Upper lobe of left lung (tissue), 6 donors: ENCODE data around the gene BLCAP. TPM values are rescaled to one million over a fixed set of nuclear protein-coding genes. Genes with fewer than 3 reads are reported as not detected.
A peak's percentile ranks its signal among the peaks of the same experiment; 100 is the strongest.
"Not testable (repeated sequence)": the region's sequence is repeated elsewhere in the genome, so short reads cannot be mapped to it uniquely, and the experiment has no call there.

Experiments
- ATAC-seq, 2 donors: fragments of 200-7000 bp; cut with Tn5 transposase; one replicate each; pipeline ENCODE4 v1.9.1; 2022; ENCODE audit warnings: mild to moderate bottlenecking in 2 of 2, moderate library complexity in 2 of 2; ENCODE audit not compliant: low FRiP score in 2 of 2
- DNase-seq, 2 donors: peaks; one replicate each; pipeline ENCODE4 v3.0.0-alpha.2; 2019 to 2020
- H3K27ac ChIP-seq, 4 donors: fragments of 200-600 bp; sonication (generic); one replicate each; pipeline ENCODE4 v1.5.1; 2016 to 2019
- H3K27me3 ChIP-seq, 4 donors: fragments of 200-600 bp; sonication (generic); one replicate each; pipeline ENCODE4 v1.5.1; 2017 to 2019
- H3K36me3 ChIP-seq, 4 donors: fragments of 200-600 bp; sonication (generic); one replicate each; pipeline ENCODE4 v1.5.1; 2016 to 2019
- H3K4me1 ChIP-seq, 4 donors: fragments of 200-600 bp; sonication (generic); one replicate each; pipeline ENCODE4 v1.5.1; 2018 to 2019
- H3K4me3 ChIP-seq, 4 donors: fragments of 200-600 bp; sonication (generic); one replicate each; pipeline ENCODE4 v1.5.1; 2017 to 2019; ENCODE audit warnings: mild to moderate bottlenecking in 2 of 4, moderate library complexity in 1 of 4
- H3K9me3 ChIP-seq, 4 donors: fragments of 200-600 bp; sonication (generic); one replicate each; pipeline ENCODE4 v1.5.1; 2018 to 2019
- CTCF ChIP-seq, 6 experiments: fragments of 450-650 bp in 4 of 6; fragments of 200-600 bp in 2 of 6; sonication (generic) in 2 of 6; IDR thresholded peaks; one replicate each; pipeline ENCODE4 v1.5.1; 2016 to 2019; ENCODE audit warnings: antibody characterized with exemption in 6 of 6
- EP300 ChIP-seq, 4 donors: sonication (generic); formaldehyde crosslinking; IDR thresholded peaks; one replicate each; pipeline ENCODE4 v1.5.1; 2017; ENCODE audit warnings: antibody characterized with exemption in 4 of 4, control low read depth in 2 of 4
- POLR2A ChIP-seq, 4 donors: fragments of 450-650 bp; IDR thresholded peaks; one replicate each; pipeline ENCODE4 v1.5.1; 2016 to 2017; ENCODE audit warnings: antibody characterized with exemption in 4 of 4, mild to moderate bottlenecking in 2 of 4
- POLR2AphosphoS5 ChIP-seq, 2 donors: sonication (generic); formaldehyde crosslinking; IDR thresholded peaks; one replicate each; pipeline ENCODE4 v1.5.1; 2017; ENCODE audit warnings: antibody characterized with exemption in 2 of 2
- WGBS, 2 donors: methylation state at CpG; one replicate each; pipeline ENCODE4 v1.1.5; 2017 to 2018; 5-methylcytosine and 5-hydroxymethylcytosine counted together
- total RNA-seq, 6 donors: library from RNA; depleted of rRNA in 4 of 6; stranded (reverse); fragments of >200 nt in 4 of 6; gene quantifications; one replicate each; pipeline versions ENCODE4 v1.1.0 to v1.2.1, GENCODE V29; 2016 to 2021
- donor health status: DM: no; HTN: no; CAD: no; lungs with moderate emphysema.
- donor health status: DM: no; HTN: yes; CAD: no; lungs with severe emphysema.

BLCAP gene
- total RNA-seq, 6 donors from 2014 or later, result 53.4 to 79.6 (median 66.6) TPM

GRCh38 chr20:37544386-37544785 is 16.7 kb upstream of the BLCAP start:
- 53 to 70% methylated on average over 3 of the region's 3 CpGs for WGBS, 2 donors
- no peak for TF ChIP-seq POLR2AphosphoS5 (IDR thresholded peaks at IDR 0.05)
- TF ChIP-seq POLR2A (IDR thresholded peaks at IDR 0.05), result no peak
- no peak for TF ChIP-seq CTCF (IDR thresholded peaks at IDR 0.05)
- no peak for TF ChIP-seq EP300 (IDR thresholded peaks at IDR 0.05)
- no peaks in the 10 kb centered on the region for H3K9me3 ChIP-seq
- H3K27me3 ChIP-seq, result no peaks in the 10 kb centered on the region
- no peaks in the 10 kb centered on the region for H3K36me3 ChIP-seq
- DNase-seq (no peak), ATAC-seq (peak in 1 of 2 donors; percentile 16)
- no peaks in the 10 kb centered on the region for H3K4me1 ChIP-seq
- H3K4me3 ChIP-seq, result no peak overlapping the region
- no peak overlapping the region for H3K27ac ChIP-seq

GRCh38 chr20:37543828-37544227 is 16.2 kb upstream of the BLCAP start:
- ATAC-seq, result no peak
- 63 to 66% methylated on average over 2 to 3 of the region's 3 CpGs for WGBS, 2 donors

DNA sequence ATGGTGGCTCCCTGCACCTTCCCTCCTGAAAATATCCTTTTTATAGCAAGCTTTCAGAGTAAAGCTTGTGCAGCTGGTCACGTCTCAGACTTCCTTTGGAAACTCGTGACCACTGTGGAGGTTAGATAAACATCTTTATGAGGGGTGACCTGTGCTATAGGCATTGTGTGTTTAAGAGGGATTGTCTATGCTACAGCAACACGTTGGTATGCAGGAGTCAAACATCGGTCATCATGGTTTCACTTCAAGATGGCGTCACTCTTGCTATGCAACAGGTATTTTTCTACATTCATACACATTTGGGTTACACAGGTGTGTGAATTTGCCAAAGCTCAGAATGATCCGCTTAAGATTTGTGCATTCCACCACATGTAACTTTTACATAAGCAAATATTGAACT is 14.6 kb upstream of the BLCAP start:
- Histone ChIP-seq H3K4me1 (no peaks in the 10 kb centered on the region), H3K9me3 (no peaks in the 10 kb centered on the region), H3K36me3 (no peaks in the 10 kb centered on the region), H3K27ac (no peak overlapping the region), H3K27me3 (no peaks in the 10 kb centered on the region), H3K4me3 (no peak overlapping the region)
- TF ChIP-seq POLR2A (IDR thresholded peaks at IDR 0.05) (no peak), EP300 (IDR thresholded peaks at IDR 0.05) (no peak), CTCF (IDR thresholded peaks at IDR 0.05) (no peak), POLR2AphosphoS5 (IDR thresholded peaks at IDR 0.05) (no peak)
- no peak for DNase-seq
- no peak for ATAC-seq
- 44 to 45% methylated on average over 6 of the region's 6 CpGs for WGBS, 2 donors

More at GRCh38 chr20:37543828-37544227, 16.2 kb upstream of the BLCAP start:
- TF ChIP-seq CTCF (IDR thresholded peaks at IDR 0.05) (no peak), POLR2AphosphoS5 (IDR thresholded peaks at IDR 0.05) (no peak), POLR2A (IDR thresholded peaks at IDR 0.05) (no peak), EP300 (IDR thresholded peaks at IDR 0.05) (no peak)
- no peak for DNase-seq
- H3K4me1 ChIP-seq, result no peaks in the 10 kb centered on the region
- H3K27me3 ChIP-seq, result no peaks in the 10 kb centered on the region
- H3K27ac ChIP-seq, result no peak overlapping the region
- no peaks in the 10 kb centered on the region for H3K36me3 ChIP-seq
- no peak overlapping the region for H3K4me3 ChIP-seq
- H3K9me3 ChIP-seq, result no peaks in the 10 kb centered on the region

DNA sequence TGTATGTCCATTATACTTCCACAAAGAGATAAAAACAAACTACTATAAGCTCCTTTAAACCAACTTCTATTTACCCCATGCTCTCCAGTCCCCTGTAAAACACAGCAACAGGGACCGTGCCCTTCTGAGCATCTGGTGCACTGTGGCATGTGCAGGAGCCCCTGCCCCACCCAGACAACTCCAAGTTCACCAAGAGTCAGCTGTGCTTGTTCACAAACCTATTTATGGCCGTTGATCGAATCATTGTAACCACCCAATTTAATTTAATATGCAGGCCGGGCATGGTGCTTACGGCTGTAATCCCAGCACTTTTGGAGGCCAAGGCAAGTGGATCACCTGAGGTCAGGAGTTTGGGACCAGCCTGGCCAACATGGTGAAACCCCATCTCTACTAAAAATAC is 13.7 kb upstream of the BLCAP start:
- no peak overlapping the region for H3K4me3 ChIP-seq
- H3K27ac ChIP-seq, result no peak overlapping the region
- H3K36me3 ChIP-seq, result no peaks in the 10 kb centered on the region
- no peak for TF ChIP-seq CTCF (IDR thresholded peaks at IDR 0.05)
- no peak for TF ChIP-seq POLR2A (IDR thresholded peaks at IDR 0.05)
- TF ChIP-seq EP300 (IDR thresholded peaks at IDR 0.05), result no peak
- TF ChIP-seq POLR2AphosphoS5 (IDR thresholded peaks at IDR 0.05), result no peak
- DNase-seq (no peak), ATAC-seq (no peak)
- no peaks in the 10 kb centered on the region for H3K27me3 ChIP-seq
- H3K9me3 ChIP-seq, result no peaks in the 10 kb centered on the region
- no peaks in the 10 kb centered on the region for H3K4me1 ChIP-seq
- 89 to 97% methylated on average over 5 of the region's 5 CpGs for WGBS, 2 donors

GRCh38 chr20:37540838-37541237 is 13.2 kb upstream of the BLCAP start:
- not testable (repeated sequence) for H3K27me3 ChIP-seq, H3K4me1 ChIP-seq, H3K36me3 ChIP-seq, H3K9me3 ChIP-seq, H3K4me3 ChIP-seq, ATAC-seq, H3K27ac ChIP-seq, DNase-seq
- WGBS, 2 donors, result 68 to 76% methylated on average over 1 of the region's 1 CpG
